Astrocyte of the hippocampus (primary cell): Measurements from ENCODE around the gene CHST1.
A peak's percentile ranks its signal among the peaks of the same experiment; 100 is the strongest.

Source experiments
- DNase-seq: peaks from one replicate; pipeline ENCODE4 v3.0.0; 2011; ENCODE audit warnings: low read depth, low spot score

The CHST1 gene, protein sequence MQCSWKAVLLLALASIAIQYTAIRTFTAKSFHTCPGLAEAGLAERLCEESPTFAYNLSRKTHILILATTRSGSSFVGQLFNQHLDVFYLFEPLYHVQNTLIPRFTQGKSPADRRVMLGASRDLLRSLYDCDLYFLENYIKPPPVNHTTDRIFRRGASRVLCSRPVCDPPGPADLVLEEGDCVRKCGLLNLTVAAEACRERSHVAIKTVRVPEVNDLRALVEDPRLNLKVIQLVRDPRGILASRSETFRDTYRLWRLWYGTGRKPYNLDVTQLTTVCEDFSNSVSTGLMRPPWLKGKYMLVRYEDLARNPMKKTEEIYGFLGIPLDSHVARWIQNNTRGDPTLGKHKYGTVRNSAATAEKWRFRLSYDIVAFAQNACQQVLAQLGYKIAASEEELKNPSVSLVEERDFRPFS

DNA sequence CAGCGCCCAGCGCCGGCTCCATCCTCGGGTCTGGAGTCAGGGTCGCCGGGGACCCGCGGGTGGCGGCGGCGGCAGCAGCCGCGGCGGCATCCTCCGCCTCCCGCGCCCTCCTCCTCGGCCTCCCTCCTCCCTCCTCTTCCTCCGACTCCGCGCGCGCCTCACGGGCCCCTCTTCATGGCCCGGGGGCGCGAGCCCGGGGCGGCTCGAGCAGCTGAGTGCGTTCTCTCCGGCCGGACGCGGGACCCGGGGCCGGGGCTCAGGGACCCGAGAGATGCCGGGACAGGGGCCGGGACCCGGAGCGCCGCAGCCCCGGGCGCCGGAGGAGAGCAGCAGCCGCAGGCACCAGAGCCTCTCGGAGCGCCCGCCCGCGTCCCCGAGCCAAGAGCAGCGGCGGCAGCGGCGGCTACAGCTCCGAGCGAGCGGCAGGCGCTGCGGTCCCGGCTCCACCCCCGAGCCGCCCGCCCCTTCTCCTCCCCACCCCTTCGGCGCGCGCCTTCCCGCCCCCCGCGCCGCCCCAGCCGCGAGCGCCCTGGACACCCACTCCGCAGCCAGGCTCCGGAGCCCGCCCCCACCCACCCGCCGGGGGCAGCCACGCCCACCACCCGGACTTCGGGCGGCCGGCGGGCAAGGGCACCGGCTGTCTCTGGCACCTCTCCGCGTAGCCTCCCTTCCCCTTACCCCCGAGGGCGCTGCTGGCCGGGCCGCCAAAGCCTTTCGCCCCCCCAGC, at the start of gene CHST1:
TSS of gene CHST1 (minus strand) at position 417 of the 727 bp plus-strand sequence. CDS start 14,699 bp downstream, outside the sequence.
- DNase-seq, result peak; percentile 62

DNA sequence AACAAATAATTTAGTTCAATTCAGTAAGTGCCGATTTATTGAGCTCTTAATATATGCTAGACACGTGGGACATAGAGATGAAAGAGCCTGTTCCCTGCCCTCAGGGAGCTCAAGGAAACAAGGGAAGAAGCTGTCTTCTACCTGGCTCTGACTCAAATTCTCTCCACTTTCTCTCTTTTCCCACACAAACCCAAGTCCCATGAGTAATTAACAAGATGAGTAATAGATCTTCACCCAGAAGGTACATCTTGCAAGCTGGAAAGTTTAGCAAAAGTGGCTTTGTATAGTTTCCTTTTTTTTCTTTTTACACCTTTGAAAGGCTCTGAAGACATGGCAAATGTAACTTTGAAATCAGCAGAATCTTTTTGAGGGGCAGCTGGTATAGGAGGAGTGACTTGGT, 48.2 kb upstream of the CHST1 start:
- no peak for DNase-seq

DNA sequence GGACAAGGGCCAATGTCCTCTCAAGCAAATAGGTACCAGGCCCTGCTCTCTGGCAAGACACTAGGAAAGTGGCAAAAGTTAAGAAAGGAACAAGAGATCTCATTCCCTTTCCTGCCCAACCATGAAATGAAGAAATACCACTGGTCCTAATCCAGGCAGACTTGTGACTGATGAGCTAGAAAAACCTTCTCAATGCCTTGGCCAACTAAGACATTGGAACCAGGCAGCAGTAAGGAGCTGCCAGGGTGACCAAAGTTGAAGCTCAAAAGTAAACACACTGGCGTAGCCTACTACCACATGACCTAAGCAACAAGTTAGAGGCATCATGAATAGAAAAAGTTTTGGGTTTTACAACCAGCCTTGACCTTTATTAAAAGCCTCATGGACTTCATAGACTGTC, 45.1 kb upstream of the CHST1 start:
- DNase-seq, result no peak

DNA sequence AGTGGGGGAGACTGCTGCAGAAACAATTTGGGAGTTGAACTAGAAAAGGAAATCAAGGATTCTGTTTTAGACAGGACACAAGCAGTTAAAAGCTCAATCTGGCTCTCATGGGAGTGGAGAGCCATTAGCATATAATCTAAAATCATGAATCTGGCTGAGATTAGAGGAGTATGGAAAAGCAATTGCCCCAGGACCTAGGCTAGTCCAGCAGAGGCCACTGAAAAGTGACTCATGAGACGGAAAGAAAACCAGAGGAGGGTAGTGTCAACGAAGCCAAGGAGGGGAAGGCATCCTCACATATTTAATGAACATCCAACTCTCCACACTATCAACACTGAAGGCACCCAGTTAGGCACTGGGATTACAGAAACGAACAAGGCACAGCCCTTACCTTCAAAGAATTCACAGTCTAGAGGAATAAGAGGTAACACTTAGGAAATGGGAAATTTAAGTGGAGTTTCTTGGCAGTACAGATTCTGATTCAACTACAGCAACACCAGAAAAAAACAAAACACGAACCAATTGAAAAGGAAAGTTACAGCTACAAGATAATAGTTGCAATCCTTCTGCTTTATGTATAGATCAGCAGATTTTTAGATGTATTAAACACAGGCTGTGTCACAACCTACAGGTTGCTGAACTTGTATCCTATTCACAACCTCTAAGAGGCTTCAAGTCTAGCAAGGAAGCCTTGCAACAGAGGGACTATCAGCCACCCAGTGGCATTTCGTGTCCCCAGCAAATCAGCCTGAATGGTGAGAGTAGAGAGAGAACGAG, 43.7 kb upstream of the CHST1 start:
- no peak for DNase-seq

DNA sequence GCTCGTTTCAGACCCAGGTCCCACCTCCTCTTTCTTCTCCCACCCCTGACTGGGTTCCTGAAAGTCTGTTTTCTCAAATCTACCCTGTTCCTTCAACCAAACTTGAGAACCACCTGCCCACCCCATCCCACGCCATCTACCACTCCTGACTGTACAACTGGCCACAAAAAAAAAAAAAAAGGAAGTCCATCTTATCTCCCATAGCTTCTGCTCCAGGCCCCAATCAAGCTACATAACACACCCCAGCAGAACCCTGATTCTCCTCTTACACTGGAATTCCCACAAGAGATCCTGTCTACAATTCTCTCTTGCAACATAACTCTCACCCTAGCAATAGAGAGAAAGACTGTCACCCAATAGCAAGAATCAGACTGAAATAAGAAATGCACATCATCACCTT, 39.2 kb upstream of the CHST1 start:
- DNase-seq, result no peak

DNA sequence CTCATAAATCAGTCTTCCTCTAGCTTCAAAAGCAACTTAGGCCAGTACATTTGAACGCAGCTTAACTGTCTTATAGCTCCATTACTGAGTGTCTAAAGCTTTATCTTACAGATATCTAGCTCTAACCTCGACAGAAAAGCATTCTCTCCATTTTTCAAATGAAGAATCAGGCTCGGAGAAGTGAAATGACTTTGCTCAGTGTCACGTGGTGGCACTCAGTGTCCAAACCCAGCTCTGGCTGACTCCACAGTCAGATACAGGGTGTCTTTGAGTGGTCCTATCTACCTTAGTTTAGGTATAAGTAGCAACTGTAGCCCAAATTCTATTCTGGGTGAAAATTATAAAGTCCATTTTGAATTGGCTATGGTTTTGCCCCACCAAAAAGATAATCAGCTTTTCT, 38.7 kb upstream of the CHST1 start:
- no peak for DNase-seq

DNA sequence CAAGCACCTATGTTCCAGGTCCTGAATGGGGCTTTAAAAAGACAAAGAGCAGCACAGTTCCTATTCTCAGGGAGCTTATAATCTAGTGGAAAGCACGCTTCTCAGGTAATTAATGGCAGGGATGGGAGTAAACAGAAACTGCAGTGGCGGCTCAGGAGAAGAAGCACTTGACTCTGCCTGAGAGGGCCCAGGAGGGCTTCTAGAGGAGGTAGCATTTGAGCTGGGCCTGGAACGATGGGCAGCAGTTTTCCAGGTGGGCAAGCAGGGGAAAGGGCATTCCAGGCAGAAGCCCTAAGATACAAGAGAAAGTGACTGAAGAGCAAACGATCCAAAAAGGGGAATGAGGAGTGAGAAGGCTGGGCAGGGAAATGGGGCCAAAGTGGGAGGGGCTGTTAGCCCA, 37.1 kb upstream of the CHST1 start:
- no peak for DNase-seq

DNA sequence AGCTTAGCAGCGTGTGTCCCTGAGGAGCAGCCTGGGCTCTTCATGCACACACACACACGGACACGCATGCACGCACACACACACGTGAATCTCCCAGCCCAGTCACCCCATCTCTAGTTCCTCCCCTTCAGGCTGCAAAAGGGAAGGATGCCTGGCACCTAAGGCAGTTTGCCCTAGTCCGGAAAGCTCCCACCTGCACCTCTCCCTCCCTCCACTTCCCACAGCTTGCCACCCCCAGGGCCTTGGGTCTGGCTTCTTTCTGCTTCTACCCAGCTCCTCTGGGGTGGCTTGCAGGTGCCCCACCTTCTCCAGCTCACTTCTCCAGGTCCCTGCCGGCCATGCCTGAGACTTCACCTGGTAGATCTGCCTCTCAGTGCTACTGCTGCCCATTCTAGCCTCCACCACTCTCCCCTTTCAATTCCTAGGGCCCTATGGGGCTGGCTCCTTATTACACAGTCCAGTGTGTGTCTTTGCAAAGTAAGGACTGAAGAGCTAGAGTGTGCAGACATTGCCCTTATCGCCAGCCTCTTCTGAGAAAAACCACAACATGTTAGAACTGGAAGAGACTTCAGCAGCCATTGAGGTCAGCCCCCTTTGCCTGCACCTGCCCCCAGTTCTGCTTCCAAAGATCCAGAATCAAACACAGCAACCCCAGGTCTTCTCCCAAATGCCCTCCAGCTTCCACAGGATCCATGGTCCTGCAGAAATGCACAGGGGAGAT, 33.5 kb upstream of the CHST1 start:
- DNase-seq, result no peak

DNA sequence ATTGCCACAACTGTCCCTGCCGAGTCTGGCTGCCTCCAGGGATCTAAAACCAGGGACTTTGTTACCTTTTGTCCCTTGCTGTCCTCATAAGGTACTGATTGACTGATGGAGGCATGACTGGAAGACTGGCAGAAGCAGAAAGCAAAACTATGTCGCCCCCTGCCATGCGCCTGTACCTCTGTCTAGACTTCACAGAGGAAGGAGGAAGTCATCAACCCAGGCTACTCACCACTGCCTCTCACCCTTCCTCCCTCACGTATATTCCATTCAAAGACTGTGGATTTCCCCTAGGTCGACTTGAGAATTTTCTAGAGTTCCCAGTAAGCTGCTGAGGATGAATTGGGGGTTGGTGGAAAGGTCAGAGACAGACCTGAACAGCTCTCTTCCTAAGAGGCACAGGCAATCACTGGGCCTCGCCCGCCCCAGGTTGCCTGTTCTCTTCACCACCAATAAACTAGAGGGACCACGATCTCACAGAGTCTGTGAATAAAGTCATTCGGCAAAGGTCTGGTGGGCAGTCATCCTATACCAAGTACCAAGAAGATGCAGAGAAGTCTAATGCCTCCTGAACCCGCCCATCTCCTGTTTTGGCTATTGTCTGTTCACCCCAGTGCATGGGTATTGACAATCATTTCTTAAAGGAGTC, 27.5 kb upstream of the CHST1 start:
- no peak for DNase-seq

DNA sequence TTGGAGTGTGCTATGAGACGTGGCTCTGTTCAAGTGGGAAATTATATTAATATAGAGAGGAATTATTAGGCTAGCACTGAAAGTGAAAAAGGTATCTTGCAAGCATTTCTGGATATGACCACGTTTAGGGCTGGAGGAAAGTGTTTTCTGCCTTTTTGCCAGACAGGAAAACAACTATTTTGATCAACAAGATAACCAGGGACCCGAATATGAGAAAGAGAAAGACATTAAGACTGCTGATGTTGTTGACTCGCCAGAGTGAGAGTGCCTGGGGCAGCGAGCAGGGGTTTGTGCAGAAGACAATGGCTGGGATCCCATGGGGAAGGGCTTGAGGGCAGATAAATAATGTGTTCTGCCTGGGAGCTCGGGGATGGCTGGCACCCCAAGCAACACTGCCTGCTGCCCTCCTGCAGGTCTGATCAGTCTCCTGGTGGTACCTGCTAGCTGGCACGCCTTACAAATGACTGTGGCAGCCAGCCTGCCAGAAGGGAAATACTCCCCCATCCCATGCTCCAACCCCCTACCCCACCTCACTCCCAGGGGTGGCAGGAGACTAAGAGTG, 23.1 kb upstream of the CHST1 start:
- no peak for DNase-seq

DNA sequence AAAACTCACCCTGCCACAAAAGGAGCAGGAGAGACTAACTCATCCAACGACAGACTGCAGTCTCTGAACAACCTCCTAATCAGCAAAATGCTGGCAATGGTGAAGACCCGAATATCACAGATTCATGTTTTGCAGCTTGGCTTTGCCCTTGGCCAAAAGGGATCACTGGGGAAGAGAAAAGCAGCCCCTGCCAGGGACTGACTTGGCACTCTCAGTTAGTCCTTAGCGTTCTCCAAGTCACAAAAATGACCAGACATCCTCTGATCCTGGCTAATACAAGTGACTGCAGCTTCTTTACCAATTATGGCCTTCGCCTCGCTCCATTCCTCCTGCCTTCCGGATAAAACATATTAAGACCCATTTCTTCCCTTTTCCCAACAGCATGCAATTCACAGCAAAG, 22.4 kb upstream of the CHST1 start:
- DNase-seq, result no peak

DNA sequence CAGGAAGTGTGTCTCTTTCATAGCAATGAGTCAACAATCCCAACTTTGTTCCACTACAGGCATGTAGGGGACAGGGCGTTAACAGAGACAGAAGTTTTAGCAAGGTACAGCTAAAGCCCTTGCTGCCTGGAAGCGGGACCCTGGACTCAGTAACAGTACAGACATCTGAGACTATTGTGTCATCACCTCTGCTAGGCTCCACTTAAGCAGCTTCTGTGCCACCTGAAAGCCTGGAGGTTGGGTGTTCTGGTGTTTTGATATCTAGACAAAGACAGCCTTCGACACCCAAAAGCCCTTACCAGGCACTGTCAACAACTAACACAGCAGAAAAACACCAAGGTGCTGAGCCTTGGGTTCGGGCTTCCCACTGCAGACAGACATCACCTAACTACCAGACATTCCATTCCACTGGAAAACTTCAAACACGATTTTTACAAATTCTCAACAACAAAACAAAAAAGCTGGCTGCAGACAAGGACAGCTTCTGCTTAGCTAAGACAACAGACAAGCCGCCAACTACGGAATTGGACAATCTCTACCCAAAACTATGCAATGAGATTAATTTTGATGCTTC, 20.6 kb upstream of the CHST1 start:
- DNase-seq, result no peak

DNA sequence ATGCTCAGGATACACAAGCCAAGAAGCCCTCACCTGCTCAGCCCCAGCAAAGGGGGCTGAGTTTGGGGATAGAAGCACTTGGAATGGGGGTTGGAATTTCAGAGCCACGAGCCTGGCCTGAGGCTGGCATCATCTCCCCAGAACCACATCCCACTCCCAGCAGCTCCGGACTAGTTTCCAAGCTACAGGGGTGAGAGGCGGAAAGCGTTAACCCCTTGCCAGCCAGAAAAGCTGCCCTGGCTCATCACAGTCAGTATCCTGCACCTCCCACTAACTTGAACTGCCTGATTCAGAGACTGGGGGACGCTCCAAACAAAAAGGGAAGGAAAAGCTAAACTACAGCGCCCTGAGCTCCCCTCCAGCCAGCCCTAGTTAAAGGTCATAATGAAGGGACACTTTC, 19.0 kb upstream of the CHST1 start:
- no peak for DNase-seq

DNA sequence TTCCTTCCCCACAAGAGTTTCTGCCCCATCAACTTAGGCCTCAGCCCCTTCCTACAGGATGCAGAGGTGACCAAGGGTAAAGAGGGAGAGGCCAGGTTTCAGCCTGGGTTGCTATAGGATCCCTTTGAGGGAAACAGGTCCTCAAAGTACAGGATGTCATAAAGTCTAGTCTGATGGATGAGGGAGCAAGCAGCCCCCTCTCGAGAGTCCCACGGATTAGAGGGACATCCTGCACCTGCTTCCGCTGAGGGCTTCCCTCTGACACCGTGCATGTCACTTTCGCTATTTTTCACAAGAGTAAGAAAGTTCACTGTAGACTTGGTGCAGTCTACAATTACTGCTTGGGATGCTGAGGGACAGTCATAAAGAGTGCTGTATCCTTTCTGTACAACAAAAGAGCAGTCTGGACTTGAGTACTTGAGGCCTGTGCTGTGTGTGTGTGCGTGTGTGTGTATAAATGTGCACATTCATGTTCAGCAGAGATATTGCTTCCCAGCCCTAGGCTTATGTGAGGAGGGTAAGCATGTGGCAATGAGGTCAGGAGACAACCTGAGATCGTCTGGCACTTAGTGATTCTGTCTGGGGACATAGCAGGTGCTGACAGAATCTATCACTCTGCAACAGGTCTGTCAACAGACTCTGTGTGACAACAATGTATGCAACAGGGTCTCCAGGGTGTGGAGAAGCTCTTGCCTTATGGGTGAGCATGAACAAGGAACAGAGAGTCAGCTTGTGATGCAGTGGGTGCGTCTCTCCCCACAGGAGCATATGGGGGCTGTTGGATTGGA, 18.0 kb upstream of the CHST1 start:
- DNase-seq, result no peak

DNA sequence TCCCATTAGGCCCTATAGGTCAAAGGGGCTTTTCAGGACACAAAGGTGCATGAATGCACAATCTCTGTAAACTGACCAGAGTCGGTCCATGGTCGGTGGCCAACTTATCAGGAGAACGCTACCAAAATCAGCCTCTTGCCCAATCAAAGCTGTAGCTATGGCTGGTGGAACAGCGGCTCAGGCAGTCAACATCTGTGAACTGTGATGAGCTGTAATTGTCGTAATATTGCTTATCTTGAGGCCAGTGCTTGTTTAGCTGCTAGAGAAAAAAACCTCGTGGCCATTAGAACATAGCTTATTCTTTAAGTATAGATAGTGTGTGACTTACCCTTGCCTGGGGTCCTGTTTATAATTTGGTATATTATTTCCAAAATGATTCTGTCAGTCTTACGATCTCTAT, 14.4 kb upstream of the CHST1 start:
- no peak for DNase-seq

DNA sequence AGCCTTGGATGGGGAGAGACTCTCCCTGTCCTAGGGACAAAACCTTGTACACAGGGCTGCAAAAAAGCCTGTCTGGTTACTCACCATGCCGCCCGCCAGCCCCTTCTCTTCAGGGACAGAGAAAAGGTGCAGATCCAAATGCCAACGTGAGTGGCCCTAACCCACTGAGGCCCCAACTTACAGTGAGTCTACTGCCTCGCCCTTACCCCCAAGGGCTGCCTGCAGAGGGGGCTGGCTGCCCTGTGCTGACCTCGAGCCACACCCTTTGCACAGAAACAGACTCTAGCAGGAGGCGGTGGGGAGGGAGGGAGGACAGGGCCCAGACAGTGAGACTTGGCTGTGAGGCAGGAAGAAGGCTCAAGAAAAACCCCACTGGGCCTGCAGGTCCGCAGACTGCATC, 13.6 kb upstream of the CHST1 start:
- DNase-seq, result no peak

DNA sequence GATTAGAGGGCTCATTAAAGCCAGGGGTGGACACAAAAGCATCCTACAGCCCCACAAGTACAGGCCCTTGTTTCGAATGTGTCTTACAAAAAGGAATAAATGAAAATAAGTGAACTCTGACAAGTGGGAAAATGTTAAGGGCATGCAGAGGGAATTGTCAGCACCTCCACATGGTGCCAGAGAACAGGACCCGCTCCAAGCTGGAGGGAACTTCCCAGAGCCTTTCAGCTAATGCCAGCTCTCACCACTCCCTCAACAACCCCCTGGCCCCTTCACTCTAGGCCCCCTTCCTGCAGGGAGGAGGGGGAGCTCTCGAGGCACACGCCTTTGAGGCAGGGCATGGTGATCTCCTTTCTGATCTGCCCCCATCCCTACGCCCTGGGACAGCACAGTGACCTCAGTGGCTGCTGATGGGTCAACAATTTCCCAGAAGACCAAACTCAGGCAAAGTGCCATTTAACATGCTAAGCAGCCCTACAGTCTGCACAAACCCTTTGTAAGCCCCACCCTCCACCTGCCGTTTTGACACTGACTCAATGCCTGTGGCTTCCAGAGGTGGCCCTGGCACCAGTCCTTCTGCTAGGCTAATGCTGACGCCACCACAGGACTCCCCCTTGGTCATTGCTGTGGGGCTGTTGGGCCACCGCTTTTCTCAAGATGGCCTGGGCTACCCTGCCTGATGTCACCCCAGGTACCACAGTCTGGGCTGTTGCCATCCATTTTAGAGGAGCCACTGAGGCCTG, 12.5 kb upstream of the CHST1 start:
- DNase-seq, result no peak

DNA sequence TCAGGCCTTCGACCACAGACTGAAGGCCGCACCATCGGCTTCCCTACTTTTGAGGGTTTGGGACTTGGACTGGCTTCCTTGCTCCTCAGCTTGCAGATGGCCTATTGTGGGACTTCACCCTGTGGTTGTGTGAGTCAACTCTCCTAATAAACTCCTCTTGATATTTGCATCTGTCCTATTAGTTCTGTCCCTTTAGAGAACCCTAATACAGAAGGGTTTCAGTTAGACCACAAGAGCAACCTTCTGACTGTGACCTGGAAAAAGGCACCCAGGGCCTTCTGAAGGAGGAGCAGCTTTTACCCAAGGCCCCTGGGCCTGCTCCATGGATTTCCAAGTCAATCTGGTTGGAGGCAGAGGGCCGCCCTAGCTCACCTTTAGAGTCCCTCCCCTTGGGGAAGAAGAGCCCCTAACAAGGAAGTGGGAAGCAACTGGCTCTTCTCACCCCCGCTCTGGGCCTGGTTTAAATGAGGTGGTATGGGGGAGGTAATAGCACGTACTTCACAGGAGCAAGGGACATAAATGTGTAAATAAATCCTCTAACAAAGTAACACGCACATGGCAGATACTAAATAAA, 11.2 kb upstream of the CHST1 start:
- no peak for DNase-seq

DNA sequence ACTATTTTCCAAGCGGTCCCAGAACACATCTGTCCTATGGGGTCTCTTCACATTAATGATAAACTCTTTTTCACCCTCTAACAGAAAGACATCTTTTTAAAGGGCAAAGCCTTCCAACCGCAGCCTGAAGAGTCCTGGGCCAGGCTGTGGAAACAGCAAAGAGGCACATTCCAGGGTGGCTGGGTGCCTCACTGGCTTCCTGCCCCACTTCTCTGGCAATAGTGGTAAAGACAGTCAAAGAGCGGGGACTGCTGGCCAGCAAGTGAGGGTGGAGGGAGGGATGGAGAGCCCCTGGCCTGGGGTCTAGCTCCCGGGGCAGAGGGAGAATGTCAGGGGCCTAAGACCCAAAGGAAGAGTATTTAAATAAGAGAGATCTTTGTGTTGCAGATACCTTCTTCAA, 10.2 kb upstream of the CHST1 start:
- no peak for DNase-seq
